GM23338 (cell line): ENCODE measurements around the gene CBLC. TPM values are rescaled to one million over a fixed set of nuclear protein-coding genes. Genes with fewer than 3 reads are reported as not detected.

Experiments used
- ATAC-seq: fragments of 200-7000 bp; cut with Tn5 transposase; 3 replicates; pipeline ENCODE4 v1.9.1; 2020
- DNase-seq: peaks from one replicate; pipeline ENCODE4 v3.0.0-alpha.2; 2015; ENCODE audit warnings: low spot score
- H2AFZ ChIP-seq: fragments of 200-600 bp; sonication (generic); 2 replicates; pipeline ENCODE4 v1.8.0; 2016; ENCODE audit warnings: antibody characterized with exemption, mild to moderate bottlenecking, moderate library complexity
- H3F3A ChIP-seq: fragments of 200-600 bp; sonication (generic); replicated peaks from 2 replicates; pipeline ENCODE4 v1.8.0; 2017; ENCODE audit warnings: antibody characterized with exemption, mixed run types, low read depth
- H3K27ac ChIP-seq: fragments of 200-600 bp; sonication (generic); 2 replicates; pipeline ENCODE4 v1.6.1; 2016; ENCODE audit warnings: low read depth
- H3K27me3 ChIP-seq: fragments of 200-600 bp; sonication (generic); 2 replicates; pipeline ENCODE4 v1.8.0; 2016; ENCODE audit warnings: mild to moderate bottlenecking, mixed run types, moderate library complexity; ENCODE audit not compliant: insufficient read depth
- H3K36me3 ChIP-seq: fragments of 200-600 bp; sonication (generic); 2 replicates; pipeline ENCODE4 v1.8.0; 2016; ENCODE audit warnings: mild to moderate bottlenecking; ENCODE audit not compliant: insufficient read depth
- H3K4me1 ChIP-seq: fragments of 200-600 bp; sonication (generic); 2 replicates; pipeline ENCODE4 v1.8.0; 2016; ENCODE audit warnings: mild to moderate bottlenecking, moderate library complexity; ENCODE audit not compliant: insufficient read depth
- H3K4me2 ChIP-seq: fragments of 200-600 bp; sonication (generic); 2 replicates; pipeline ENCODE4 v1.7.1; 2017; ENCODE audit warnings: mixed run types
- H3K4me3 ChIP-seq: fragments of 200-600 bp; sonication (generic); 2 replicates; pipeline ENCODE4 v1.6.1; 2016; ENCODE audit warnings: mixed run types
- H3K79me2 ChIP-seq: fragments of 200-600 bp; sonication (generic); replicated peaks from 2 replicates; pipeline ENCODE4 v1.8.0; 2017; ENCODE audit warnings: mild to moderate bottlenecking; ENCODE audit not compliant: insufficient read depth
- H3K9me2 ChIP-seq: fragments of 200-600 bp; sonication (generic); 2 replicates; pipeline ENCODE4 v1.8.0; 2017; ENCODE audit not compliant: insufficient read depth
- H4K20me1 ChIP-seq: fragments of 200-600 bp; sonication (generic); replicated peaks from 2 replicates; pipeline ENCODE4 v1.8.0; 2017; ENCODE audit warnings: mild to moderate bottlenecking; ENCODE audit not compliant: insufficient read depth
- H3K27ac Mint-ChIP-seq: 2 replicates; pipeline ENCODE4 v1.8.0; 2020; ENCODE audit warnings: inconsistent platforms, mild to moderate bottlenecking, moderate library complexity, mixed read lengths
- H3K27me3 Mint-ChIP-seq: 3 replicates; pipeline ENCODE4 v1.8.0; 2022; ENCODE audit warnings: low read depth, mild to moderate bottlenecking, moderate library complexity, mixed read lengths, inconsistent platforms; ENCODE audit not compliant: insufficient read depth, poor library complexity
- H3K36me3 Mint-ChIP-seq: 3 replicates; pipeline ENCODE4 v1.8.0; 2021; ENCODE audit warnings: low read depth, mild to moderate bottlenecking, inconsistent platforms, moderate library complexity, mixed read lengths
- H3K4me1 Mint-ChIP-seq: 3 replicates; pipeline ENCODE4 v1.8.0; 2020; ENCODE audit warnings: mild to moderate bottlenecking, inconsistent platforms, mixed read lengths
- H3K4me3 Mint-ChIP-seq: 3 replicates; pipeline ENCODE4 v1.8.0; 2021; ENCODE audit warnings: moderate library complexity, mild to moderate bottlenecking, inconsistent platforms, mixed read lengths
- H3K9me3 Mint-ChIP-seq: 3 replicates; pipeline ENCODE4 v1.8.0; 2020; ENCODE audit warnings: moderate library complexity, mild to moderate bottlenecking, inconsistent platforms, mixed read lengths
- CREB1 ChIP-seq: fragments of 250-450 bp; sonication (Bioruptor Pico); IDR thresholded peaks from 2 replicates; pipeline ENCODE4 v1.5.0; 2020; ENCODE audit warnings: low read depth, mild to moderate bottlenecking, moderate library complexity
- ZNF114 ChIP-seq: fragments of 250-450 bp; sonication (Bioruptor Pico); IDR thresholded peaks from 2 replicates; pipeline ENCODE4 v1.5.0; 2020; ENCODE audit warnings: mild to moderate bottlenecking, moderate library complexity
- ZNF331 ChIP-seq: fragments of 250-450 bp; sonication (Bioruptor Pico); IDR thresholded peaks from 2 replicates; pipeline ENCODE4 v1.5.0; 2020; ENCODE audit warnings: low read depth, mild to moderate bottlenecking, moderate library complexity
- ZNF462 ChIP-seq: fragments of 250-450 bp; sonication (Bioruptor Pico); IDR thresholded peaks from 2 replicates; pipeline ENCODE4 v1.5.0; 2020; ENCODE audit warnings: mild to moderate bottlenecking, moderate library complexity
- polyA plus RNA-seq: library from polyadenylated mRNA; unstranded; fragments of >200 nt; fragmentation: Nextera tagmentation; extraction: Ambion mirVana; gene quantifications from 2 replicates; pipeline ENCODE4 v1.2.1, GENCODE V29; 2016
- total RNA-seq: library from RNA; depleted of rRNA; stranded (reverse); fragments of >200 nt; shearing (Covaris generic); gene quantifications from 2 replicates; pipeline ENCODE4 v1.2.3, GENCODE V29; 2014
- TF ChIP-seq, protein P1 (sequence below), 2 experiments: fragments of 200-600 bp in 1 of 2; sonication (generic) in 1 of 2; conservative IDR thresholded peaks; 2 replicates each; pipeline versions ENCODE4 v1.5.1 to v1.6.1; 2016 to 2017; ENCODE audit warnings: antibody characterized with exemption in 2 of 2, low read depth in 2 of 2, mild to moderate bottlenecking in 2 of 2, moderate library complexity in 1 of 2
- TF ChIP-seq, protein P2 (sequence below): IDR thresholded peaks from one replicate; pipeline ENCODE4 v1.6.1; 2018; ENCODE audit warnings: antibody characterized with exemption; ENCODE audit not compliant: unreplicated experiment

The CBLC gene
- total and polyA plus RNA-seq, 2 experiments from 2014 or later, result 14.5 to 29.3 TPM

DNA sequence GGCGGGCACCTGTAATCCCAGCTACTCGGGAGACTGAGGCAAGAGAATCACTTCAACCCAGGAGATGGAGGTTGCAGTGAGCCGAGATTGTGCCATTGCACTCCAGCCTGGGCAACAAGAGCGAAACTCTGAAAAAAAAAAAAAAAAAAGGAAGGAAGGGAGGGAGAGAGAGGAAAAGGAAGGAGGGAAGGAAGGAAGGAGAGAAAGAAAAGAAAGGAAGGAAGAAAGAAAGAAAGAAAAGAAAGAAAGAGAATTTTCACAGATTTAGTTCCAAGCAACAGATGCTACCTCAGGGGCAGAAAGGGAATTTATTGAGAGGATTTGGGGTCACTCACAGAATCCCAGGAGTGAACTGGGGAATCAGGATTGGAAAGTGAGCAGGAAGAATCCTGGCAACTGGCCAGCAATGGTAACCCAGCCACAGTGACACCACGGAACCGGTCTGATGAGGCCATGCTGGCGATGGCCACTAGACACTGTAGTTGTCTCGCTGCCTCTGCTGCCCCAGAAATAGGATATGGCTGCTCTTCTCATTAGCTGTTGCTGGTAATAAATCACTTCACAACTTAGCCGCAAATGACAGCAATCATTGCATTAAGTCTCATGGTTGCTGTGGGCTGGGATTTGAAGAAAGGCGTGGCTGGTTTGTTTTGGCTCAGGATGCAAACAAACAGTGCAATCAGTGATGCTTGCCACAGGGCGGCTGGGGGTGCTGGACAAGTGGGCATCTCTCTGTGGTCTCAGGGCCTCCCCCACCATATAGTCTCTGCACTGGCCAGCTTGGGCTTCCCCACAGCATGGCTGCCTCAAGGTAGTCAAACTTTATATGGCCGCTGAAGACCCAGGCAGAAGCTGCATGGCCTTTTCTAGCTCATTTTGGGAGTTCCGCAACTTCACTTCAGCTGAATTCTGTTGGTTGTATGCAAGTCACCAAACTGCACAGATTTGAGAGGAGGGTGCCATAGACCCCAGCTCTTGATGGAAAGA is 26.0 kb downstream of the CBLC start (continued):
- TF ChIP-seq ZNF462 (CRISPR knock-in tag) (no peak), CREB1 (no peak)
- TF ChIP-seq, protein P1, sequence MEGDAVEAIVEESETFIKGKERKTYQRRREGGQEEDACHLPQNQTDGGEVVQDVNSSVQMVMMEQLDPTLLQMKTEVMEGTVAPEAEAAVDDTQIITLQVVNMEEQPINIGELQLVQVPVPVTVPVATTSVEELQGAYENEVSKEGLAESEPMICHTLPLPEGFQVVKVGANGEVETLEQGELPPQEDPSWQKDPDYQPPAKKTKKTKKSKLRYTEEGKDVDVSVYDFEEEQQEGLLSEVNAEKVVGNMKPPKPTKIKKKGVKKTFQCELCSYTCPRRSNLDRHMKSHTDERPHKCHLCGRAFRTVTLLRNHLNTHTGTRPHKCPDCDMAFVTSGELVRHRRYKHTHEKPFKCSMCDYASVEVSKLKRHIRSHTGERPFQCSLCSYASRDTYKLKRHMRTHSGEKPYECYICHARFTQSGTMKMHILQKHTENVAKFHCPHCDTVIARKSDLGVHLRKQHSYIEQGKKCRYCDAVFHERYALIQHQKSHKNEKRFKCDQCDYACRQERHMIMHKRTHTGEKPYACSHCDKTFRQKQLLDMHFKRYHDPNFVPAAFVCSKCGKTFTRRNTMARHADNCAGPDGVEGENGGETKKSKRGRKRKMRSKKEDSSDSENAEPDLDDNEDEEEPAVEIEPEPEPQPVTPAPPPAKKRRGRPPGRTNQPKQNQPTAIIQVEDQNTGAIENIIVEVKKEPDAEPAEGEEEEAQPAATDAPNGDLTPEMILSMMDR (conservative IDR thresholded peaks at IDR 0.05; ENCODE audit: low read depth in 2 of 2), result no peak

DNA sequence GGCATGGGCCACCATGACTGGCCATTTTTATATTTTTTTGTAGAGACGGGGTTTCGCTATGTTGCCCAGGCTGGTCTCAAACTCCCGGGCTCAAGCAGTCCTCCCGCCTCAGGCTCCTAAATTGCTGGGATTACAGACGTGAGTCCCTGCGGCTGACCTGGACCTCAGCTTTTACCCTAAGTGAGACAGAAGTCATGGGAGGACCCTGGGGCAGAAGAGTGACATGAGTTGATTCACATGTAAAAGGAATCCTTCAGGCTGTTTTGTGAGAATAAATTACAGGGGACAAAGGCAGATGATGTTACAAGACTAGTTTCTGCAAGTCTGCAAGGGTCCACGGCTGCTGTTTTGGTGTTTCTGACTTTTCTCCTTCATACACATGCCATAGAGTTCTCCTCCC is 28.6 kb downstream of the CBLC start:
- Histone ChIP-seq H3K4me1 (peaks cover 34% of the 10 kb centered on the region), H3K27me3 (peaks cover 56% of the 10 kb centered on the region), H4K20me1 (peaks cover 6% of the 10 kb centered on the region; the same call in 1 of the 2 replicates), H2AFZ (no peak overlapping the region), H3K4me2 (peak overlapping the region; percentile 24; the same call in 1 of the 2 replicates), H3K4me3 (no peak overlapping the region), H3K79me2 (no peaks in the 10 kb centered on the region), H3K36me3 (no peaks in the 10 kb centered on the region), H3K9me2 (no peaks in the 10 kb centered on the region), H3K27ac (no peak overlapping the region), H3F3A (0 out of 2 replicates have a peak, but pooled peaks cover 6% of the 10 kb centered on the region)
- H3K27me3 Mint-ChIP-seq, result peaks cover 46% of the 10 kb centered on the region
- H3K4me3 Mint-ChIP-seq, result no peak overlapping the region
- peaks cover 36% of the 10 kb centered on the region for H3K4me1 Mint-ChIP-seq
- H3K36me3 Mint-ChIP-seq, result peaks cover 10% of the 10 kb centered on the region
- H3K9me3 Mint-ChIP-seq, result no peaks in the 10 kb centered on the region; the same call in 2 of the 3 replicates
- ATAC-seq (no peak), DNase-seq (no peak)
- no peak overlapping the region; the same call in 1 of the 2 replicates for H3K27ac Mint-ChIP-seq
- TF ChIP-seq ZNF114 (CRISPR knock-in tag) (no peak), CREB1 (no peak), ZNF331 (CRISPR knock-in tag) (no peak)
- TF ChIP-seq, protein P2, sequence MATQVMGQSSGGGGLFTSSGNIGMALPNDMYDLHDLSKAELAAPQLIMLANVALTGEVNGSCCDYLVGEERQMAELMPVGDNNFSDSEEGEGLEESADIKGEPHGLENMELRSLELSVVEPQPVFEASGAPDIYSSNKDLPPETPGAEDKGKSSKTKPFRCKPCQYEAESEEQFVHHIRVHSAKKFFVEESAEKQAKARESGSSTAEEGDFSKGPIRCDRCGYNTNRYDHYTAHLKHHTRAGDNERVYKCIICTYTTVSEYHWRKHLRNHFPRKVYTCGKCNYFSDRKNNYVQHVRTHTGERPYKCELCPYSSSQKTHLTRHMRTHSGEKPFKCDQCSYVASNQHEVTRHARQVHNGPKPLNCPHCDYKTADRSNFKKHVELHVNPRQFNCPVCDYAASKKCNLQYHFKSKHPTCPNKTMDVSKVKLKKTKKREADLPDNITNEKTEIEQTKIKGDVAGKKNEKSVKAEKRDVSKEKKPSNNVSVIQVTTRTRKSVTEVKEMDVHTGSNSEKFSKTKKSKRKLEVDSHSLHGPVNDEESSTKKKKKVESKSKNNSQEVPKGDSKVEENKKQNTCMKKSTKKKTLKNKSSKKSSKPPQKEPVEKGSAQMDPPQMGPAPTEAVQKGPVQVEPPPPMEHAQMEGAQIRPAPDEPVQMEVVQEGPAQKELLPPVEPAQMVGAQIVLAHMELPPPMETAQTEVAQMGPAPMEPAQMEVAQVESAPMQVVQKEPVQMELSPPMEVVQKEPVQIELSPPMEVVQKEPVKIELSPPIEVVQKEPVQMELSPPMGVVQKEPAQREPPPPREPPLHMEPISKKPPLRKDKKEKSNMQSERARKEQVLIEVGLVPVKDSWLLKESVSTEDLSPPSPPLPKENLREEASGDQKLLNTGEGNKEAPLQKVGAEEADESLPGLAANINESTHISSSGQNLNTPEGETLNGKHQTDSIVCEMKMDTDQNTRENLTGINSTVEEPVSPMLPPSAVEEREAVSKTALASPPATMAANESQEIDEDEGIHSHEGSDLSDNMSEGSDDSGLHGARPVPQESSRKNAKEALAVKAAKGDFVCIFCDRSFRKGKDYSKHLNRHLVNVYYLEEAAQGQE, result no peak
